Stimulated activated naive CD4-positive, alpha-beta T cell (primary cell): ENCODE data around the gene CLEC2A.

Source experiments
- DNase-seq, 6 experiments: peaks; one replicate each; lab custom pipeline; 2025; lab: John Stamatoyannopoulos, UW

The CLEC2A gene

DNA sequence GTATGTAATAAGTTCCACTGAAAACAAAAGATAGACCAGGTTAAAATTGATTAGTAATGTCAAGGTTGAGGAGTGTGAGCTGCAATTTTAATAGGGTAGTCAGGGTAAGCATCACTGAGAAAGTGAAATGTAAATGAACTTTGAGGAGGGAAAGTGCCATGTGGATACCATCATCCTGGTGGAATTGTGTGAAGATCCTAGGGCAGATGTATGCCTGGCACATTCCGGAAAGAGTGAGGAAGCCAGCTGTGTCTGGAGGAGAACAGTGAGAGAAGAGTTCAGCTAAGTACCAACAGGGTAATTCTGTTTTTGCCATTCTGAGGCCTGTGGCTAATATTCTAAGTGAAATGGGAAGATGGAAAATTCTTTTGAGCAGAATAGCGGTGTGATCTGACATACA lies 2.9 kb upstream of the CLEC2A start:
- DNase-seq: no peak

DNA sequence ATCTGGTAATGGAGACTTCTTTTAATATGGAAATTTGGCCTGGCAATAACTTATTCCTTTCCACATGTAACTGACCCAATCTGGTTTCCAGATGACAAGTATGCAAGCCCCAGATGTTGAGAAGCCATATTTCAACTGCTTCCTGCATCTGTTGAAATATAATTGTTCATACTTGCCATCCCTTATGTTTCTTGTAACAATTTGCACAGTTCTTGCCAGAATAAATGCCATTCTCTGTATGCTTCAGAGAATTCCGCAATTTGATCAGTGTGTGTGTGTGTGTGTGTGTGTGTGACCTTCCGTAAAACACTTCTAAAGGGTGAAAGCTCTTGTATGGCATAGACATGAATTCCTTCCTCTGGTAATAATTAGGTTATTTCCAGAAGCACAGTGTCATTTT lies 1.8 kb upstream of the CLEC2A start:
- DNase-seq: no peak

DNA sequence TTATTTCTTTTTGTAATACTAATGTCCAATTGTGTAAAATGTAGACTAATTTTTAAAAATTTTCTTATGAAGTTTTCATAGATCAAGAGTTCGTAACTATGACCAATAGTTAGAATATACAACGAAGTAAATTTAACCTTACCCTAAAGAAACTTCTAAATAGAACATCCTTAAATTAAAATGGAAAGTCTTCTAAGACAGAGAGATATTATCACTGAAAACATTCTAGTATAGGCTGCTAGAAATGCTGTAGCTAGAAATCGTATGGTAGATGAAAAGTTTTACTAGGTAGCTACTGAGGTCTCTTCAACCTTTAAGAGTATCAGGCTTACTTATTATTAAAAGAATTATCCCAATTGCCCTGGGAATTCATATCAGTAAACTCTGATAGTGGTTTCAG lies 925 bp downstream of the CLEC2A start:
- DNase-seq: no peak

DNA sequence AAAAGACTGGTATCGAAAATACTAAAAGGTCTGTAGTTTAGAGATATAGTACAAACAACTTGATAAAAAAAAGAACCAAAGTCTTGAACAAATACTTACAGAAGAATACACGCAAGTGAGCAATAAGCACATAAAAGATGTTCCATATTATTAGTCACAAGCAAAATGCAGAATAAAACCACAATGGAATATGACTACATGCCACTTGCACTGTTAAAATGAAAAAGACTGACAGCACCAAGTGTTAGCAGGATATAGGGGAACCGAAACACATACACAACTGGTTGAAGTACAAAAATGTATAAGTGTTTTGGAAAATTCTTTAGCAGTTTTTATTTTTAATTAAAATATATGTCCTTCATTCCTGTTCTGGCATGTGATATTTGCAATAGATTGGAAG lies 3.6 kb downstream of the CLEC2A start:
- DNase-seq: no peak

DNA sequence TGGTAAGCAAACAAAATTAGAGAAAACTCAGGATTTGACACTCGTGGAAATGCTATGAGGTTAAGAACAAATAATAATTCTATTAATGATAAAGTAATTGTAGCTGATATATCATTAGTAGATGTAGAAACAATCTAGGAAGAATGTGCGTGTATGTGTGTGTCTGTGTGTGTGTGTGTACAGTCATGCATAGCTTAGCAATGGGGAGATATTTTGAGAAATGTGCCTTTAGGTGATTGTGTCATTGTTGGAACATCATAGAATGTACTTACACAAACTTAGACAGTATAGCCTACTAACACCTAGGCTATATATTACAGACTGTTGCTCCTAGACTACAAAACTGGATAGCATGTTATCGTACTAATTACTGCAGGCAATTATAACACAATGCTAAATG lies 5.3 kb downstream of the CLEC2A start:
- DNase-seq: no peak

DNA sequence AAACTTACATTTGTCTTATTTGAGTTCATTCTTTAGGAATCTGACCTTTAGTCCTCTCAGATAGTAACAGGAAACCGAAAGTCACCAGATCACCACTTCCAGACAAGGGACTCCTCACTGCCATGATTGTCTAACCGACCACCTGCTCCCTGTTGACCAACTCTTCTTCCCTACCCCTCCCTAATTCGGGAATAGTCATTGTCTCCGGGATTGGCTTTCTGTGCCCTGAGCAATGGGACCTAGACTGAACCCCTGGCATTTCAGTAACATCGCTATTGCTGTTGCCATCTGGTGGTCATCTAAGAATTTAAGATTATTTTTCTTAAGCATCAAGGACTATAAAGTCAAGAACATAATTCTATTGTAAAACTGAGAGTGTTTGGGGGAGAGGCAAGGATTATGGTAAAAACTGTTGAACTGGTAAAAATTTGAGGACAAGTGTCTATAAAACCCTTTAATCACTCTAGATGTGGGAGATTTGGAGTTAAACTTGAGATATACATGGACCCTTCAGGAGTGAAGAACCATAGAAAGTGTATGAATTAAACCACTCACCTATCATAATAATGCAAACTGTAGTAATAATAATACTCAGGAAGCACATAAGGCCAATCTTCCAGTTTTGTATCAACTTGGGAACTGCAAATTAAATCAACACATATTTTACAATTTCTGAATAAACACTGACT lies 6.3 kb downstream of the CLEC2A start:
- DNase-seq: peak in 4 of 6 experiments; percentile 2 to 66 (median 29)

DNA sequence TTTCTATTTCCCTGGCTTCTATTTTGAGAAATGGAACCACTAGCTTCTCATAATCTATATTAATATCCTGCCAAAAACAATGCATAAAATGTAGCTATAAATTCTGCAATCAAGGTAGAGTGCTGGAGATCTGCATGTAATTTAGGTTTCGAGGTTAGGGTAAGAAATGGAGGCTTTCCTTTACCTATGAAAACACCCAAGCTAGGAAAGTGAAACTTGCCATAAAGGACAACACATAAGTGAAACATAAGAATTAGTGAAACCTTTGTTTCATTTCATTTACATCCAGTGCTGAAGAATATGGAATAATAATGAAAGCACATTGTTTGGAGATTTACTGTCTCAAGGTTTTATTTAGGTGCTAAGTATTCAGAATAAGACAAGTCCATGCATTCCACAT lies 9.7 kb downstream of the CLEC2A start:
- DNase-seq: no peak

DNA sequence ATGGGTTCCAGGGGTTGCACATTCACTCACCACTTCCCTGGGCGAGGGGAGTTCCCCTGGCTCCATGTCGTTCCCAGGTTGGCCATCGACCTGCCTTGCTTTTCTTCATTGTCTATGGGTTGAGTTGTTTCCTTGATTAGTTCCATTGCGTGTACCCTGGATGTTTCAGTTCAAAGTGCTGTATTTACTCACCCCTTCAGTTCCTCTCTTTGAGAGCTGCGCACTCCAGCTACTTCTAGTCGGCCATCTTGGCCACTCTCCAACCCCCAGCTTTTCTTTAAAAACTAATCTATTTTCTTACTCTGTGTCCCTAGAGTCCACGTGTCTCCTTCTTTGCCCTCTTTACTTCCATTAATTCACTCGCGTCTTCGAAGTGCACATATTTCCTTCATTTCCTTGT lies 11.7 kb downstream of the CLEC2A start:
- DNase-seq: no peak

DNA sequence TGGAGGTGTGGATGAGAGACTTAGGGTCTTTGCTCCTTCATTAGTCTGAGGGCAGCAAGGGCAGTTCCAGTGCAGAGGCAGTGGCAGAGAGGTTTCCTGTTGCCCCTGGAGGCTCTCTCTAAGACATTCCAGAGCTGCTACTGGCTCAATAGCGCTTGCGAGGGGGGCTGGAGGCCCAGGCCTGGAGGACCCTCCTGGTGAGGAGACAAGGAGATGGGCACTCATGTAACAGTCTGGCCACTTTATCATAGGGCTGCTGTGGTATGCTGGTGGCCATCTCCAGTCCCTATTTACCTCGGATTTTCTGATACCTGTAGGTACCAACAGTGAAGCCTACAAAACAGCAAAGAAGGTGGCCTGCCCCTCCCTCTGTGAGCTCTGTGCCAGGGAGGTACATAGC lies 12.7 kb downstream of the CLEC2A start:
- DNase-seq: no peak

DNA sequence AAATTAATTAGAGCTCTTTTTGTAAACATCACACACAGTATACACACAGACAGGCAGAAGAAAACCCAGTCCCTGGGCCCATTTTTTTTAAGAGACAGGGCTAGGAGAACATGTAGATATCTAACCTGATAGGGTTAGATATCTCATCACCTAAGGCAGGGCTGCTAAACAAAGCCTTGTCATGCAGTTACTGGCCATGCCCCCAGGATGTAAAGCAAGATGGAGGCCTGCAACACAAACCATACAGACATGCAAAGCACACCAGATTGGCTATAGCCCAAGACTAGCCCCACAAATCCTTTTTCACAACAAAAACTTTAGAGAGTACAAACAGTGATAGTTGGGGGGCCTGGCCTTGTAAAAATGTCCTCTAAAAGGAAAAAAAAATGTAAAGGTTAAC lies 20.5 kb downstream of the CLEC2A start:
- no peak for DNase-seq

DNA sequence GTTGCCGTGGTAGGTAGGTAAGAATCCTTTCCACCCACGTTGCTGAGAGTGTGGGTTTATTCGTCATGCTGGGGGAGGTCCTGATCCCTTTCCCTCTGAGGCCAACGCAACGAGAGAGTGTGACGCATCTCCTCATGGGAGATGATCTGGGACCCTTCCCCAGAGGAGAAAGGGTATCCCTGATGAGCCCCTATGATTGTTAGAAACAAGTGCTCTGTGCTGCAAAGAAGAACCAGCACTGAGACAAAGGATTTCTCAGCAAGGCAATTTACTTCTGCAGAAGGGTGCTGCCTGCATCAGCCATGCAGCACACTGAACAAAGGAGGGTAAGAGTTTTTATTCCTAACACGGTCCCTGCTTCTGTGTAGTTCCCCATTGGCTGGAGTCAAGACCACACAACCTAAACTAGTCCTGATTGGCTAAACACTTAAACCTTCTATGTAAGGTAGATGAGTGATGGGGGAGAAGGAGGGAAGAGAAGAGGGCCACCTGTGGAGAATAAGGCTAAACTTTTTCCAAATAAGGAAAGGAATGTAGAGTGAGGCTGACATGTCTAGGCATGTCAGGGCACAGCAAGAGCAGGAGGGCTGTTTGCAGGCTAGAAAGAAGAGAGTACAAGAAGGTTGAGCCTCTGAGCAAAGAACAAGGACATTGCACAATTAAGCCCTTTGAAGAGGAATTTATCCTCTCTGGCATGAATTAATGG lies 21.3 kb downstream of the CLEC2A start:
- no peak for DNase-seq

DNA sequence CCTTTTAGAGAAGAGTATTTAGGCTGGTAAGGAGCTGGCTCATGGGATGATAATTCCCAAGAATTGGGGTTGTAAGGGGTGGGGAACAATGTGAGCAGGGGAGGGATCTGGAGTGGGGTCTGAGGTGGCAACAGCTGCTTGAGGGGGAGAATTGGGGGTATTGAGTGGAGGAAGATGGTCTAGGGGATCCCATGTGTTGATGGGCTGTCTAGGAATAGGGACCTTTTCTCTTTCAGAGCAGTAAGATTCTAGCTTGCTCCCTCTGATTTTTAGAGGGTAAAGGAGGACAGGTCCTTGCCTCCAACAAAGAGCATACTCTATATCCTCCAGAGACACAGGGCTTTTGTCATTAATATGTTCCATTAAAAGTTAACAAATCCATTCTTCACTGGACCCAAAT lies 22.4 kb downstream of the CLEC2A start:
- no peak for DNase-seq

DNA sequence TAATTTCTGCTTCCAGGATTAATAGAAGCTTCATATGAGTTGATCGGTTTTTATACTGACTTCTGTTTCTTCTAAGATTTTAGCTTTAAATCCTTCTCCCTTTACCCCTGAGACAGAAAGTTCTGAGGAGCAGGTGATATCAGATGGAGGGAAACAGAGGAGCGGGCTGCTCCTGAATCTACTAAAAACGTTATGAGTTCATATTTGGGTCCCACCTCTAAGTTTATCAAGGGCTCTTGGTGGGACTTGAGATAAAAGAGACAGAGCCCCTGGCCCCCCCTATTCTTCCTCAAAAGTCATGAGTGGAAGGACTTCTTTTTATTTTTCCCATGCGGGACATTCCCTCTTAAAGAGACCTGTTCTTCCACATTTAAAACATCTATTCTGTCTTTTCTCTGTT lies 23.8 kb downstream of the CLEC2A start:
- no peak for DNase-seq

DNA sequence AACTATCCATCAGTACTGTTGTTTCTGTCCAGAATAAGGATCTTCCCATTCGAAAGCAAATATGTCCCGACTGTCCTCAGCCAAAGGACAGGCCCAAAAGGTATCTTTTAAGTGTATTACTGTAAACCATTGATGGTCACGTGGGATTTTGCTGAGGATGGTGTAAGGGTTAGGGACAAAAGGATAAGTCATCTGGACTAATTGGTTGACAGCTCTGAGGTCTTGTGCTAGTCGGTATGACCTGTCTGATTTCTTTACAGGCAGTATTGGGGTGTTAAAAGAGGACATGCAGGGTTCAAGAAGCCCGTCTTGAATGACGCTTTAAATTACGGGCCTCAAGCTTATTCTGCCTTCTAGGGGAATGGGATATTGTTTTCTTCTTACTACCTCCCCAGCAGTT lies 24.4 kb downstream of the CLEC2A start:
- DNase-seq: no peak

DNA sequence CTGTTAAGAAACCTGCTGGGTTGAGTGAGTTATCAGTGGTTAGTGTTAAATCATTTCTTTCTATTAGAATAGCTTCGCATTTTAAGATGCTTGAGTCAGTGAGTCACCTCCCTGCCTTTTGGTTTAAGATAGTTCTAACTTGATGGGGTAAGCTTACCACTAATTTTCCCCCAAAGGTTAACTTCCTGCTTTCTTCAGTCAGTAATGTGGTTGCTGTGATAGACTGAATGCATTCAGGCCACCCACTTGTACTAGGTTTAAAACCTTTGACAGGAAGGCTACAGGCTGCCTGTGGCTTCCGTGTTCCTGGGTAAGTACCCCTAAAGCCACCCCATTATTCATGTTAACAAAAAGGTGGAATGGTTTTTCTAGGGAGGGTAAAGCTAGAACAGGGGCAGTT lies 25.3 kb downstream of the CLEC2A start:
- DNase-seq: peak in 4 of 6 experiments; percentile 3 to 62 (median 46)

DNA sequence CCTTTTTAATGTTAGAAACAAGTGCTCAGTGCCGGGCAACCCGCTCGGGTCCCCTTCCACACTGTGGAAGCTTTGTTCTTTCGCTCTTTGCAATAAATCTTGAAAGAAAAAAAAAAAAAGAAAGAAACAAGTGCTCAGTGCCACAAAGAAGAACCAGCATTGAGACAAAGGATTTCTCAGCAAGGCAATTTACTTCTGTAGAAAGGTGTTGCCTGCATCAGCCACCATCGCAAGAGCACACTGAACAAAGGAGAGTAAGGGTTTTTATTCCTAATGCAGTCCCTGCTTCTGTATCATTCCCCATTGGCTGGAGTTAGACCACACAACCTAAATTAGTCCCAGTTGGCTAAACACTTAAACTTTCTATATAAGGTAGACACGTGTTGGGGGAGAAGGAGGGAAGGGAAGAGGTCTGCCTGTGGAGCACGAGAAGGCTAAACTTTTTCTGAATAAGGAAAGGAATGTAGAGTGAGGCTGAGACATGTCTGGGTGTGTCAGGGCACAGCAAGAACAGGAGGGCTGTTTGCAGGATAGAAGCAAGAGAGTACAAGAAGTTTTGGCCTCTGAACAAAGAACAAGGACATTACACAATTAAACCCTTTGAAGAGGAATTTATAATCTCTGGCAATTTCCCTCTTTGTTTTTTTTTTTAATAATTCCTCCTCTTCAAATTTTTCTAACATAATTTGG lies 29.5 kb downstream of the CLEC2A start:
- DNase-seq: no peak

DNA sequence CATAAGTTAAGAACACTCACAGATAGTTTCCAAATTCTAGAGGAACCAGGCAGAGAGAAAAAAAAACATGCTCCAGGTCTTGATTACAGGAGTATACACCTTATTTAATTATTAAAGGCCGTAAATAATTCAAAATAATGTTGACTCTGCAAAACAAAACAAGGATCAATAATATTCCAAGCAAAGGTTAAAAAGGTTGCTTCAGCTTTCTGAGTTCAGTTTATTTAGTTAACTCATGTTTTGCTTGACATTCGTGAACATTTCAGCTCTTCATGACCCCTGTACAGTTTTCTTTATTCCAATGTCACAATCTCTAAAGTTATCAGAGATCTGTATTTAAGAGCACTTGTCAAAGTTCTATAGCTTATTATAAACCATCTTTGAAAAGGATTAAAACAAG lies 31.2 kb downstream of the CLEC2A start:
- DNase-seq: no peak

DNA sequence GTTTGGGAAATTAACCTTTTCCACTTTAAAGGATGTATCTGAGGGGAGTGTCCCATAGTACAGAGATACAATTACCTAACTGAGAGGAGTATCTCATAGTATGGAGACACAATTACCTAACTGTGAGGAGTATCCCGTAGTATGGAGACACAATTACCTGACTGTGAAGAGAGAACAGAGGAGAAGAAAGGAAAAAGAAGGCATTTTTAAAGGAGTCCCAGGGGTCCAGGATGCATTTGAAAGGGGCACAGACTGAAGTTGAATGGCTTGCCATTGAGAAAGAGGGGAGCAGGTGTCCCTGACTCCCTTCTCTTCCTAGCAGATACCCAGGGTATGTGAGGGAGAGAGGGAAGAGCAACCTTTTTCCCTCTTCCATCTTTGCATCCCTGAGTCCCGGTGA lies 33.0 kb downstream of the CLEC2A start:
- no peak for DNase-seq

DNA sequence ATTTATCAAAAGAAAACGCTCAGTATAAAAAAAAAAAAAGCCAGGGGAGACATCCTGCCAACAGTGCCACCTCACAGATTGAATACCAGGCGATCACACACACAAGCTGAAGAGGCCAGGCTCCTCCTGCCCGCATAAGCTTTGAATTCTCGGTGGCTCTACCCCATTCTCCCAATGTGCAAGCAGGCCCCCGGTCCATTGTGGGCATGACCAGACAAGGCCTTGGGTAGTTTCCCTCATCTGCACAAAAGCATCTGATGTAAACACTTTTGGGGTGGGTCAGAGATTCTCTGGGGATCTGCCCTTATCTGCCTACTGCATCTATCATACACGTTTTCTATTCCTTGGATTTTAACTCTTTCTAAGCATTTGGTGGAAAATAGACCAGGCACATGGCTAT lies 34.6 kb downstream of the CLEC2A start:
- no peak for DNase-seq

DNA sequence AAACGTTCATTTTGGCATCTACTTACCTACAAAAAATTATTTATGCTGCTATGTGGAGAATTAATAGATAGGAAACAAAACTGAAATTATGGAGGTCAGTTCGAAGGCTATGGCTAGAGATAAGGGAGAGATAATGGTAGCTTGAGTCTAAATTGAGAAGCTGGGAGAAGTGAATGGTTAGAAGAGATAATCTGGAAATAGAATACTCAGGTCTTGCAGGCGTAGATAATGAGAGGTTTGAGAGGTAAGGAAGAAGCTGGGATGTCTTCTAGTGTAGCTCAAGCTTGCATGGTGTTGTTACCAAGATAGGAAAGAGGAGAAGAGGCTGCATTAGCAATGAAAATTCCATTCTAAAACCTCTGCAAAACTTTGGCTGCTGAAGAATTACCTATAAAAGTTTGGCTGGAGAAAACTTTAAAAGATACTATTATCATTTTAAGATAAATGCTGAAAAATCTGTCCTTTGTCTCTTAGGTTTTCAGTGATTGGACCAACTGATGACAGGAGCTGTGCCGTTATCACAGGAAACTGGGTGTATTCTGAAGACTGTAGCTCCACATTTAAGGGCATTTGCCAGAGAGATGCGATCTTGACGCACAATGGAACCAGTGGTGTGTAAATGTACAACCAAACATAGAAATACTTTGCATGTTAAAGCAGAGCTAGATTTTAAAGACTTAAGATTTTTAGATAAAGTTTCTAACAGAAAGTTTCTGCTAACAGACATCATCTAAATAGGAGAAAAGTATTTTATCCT lies 36.8 kb downstream of the CLEC2A start:
- DNase-seq: no peak

DNA sequence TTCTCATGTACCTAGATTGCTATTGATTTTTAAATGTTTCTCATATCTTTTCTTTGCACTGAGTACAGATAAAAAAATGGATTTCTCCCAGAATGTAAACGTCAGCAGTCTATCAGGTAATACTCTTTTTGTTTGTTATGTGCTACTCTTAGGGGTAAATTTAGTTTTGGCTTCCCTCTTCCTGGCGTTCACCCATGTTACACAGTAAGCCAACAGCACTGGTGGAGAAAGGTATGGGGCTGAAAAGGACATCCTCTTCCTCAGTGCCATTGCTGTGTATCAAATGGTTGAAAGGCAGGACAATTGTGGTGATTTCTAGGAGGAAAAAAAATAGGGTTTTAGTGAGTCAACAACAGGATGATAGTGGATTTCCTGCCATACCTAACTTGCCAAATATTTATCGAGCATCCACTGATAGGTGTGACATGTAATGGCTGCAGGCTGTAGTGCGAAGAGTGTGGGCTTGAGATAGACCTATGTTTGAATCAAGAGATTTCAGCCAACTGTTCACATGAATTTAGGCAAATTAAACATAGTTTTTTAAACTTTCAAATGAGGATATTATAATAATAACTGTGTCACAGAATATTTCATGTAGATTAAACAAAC lies 43.4 kb downstream of the CLEC2A start:
- DNase-seq: no peak

DNA sequence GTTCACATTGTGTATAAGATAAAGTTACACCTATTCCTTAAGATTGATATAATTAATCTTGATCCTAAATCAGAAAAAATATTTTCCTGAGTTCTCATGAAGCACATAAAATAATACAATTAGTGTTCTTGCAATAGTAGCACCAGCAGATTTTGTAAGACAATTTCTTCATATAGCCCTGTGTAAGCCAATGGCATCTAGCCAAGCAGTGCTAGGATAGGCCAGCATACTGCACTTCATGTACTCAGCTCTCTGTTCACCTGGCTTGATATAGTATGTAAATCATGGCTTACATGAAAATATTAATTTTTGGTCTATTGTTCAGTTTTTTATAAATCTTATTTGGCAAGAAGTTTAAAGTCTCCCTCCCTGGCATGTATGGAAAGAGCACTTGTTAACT lies 49.0 kb downstream of the CLEC2A start:
- no peak for DNase-seq
